Measurements from ENCODE around the gene MTG2.

GRCh38 chr20:62186887-62187866 lies 4.3 kb downstream of the MTG2 start:
- TF ChIP-seq RAD21 (CRISPR knock-in tag; IDR thresholded peaks at IDR 0.05) (no peak), ZHX1 (CRISPR knock-in tag; IDR thresholded peaks at IDR 0.05; ENCODE audit: low read depth) (no peak), PHF21A (CRISPR knock-in tag; IDR thresholded peaks at IDR 0.05) (no peak), ELK4 (CRISPR knock-in tag; IDR thresholded peaks at IDR 0.05; ENCODE audit: borderline replicate concordance) (no peak), YY1 (IDR thresholded peaks at IDR 0.05; ENCODE audit: insufficient read depth, insufficient replicate concordance, low read depth, low read length) (no peak), GPN1 (CRISPR knock-in tag; IDR thresholded peaks at IDR 0.05; ENCODE audit: borderline replicate concordance) (no peak), POLR2A (IDR thresholded peaks at IDR 0.05; ENCODE audit: insufficient read depth in 1 of 2, low read depth in 2 of 2, low read length in 2 of 2) (no peak), FOSL2 (CRISPR knock-in tag; IDR thresholded peaks at IDR 0.05) (no peak), ZBTB21 (CRISPR knock-in tag; IDR thresholded peaks at IDR 0.05) (no peak), CBFB (CRISPR knock-in tag; IDR thresholded peaks at IDR 0.05) (no peak)

Data from HepG2 (cell line).